ENCODE measurements around the gene CES2.
"Not testable (repeated sequence)": the region's sequence is repeated elsewhere in the genome, so short reads cannot be mapped to it uniquely, and the experiment has no call there.

CES2 gene

DNA sequence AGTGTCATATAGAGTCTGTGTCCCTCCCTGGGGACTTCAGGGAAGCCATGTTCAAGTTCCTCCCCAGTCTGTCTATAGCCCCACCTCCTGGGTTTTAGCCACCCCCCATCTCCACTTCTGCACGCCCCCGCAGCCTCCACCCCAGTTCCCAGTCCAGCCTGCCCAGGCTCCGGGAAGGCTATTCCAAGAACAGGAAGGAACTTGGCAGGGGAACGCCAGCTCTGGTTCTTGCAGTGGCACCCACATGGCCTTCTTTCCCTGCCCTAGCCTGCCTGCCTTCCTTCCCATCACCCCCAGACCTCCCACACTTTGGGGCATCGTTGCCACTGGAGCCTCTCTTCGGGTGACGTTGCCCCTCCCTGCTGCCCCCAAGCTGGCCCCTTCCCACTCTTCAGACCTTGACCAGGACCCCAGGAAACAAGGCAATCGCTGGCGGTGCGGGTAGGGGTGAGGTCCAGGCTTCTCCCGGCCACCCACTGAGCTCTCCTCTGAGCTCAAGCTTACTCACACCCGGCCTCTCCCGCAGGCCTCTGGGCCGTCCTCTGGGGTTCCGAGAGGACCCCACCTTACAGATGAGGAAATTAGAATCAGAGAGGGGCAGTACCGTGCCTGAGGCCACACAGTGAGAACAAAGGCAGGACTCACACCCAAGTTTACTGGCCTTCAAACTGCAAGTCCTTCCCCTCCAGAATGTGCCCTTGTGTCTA, 43.8 kb downstream of the CES2 start:
- no peak for DNase-seq (ENCODE audit: low read depth in 3 of 3)

DNA sequence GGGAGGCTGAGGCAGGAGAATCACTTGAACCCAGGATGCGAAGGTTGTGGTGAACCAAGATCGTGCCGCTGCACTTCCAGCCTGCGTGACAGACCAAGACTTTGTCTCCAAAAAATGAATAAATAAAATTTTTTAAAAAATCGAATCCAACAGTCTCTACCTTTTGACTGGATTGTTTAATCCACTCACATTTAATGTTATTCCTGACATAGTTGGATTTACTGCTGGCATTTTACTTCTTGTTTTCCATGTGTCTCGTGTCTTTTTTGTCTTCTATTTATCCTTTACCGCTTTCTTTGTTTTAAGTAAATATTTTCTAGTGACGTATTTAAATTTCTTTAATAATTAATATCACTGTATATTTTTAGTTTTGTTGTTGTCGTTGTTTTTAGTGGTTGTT, 47.7 kb downstream of the CES2 start:
- DNase-seq (ENCODE audit: low read depth in 3 of 3): no peak

DNA sequence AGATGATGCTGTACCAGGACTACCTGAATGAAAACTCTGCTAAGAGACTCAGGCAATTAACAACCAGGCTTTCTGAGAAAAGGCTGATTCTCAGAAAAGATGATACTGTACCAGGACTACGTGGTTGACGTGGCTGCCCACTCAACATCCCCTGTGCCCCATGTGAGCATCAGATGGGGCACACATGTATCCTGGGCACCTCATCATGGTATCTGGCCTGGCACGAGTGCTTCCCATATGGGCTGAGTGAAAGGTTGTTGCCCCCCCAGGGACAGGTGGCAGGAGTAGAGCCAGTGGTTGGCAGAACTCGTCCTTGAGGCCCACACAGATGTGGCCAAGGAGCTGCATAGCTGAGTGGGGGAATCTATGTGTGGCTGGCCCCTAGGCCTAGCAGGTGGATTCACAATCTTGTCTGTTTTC, 49.6 kb downstream of the CES2 start:
- DNase-seq (ENCODE audit: low read depth in 3 of 3): peak; percentile 29 to 73 (median 48)

DNA sequence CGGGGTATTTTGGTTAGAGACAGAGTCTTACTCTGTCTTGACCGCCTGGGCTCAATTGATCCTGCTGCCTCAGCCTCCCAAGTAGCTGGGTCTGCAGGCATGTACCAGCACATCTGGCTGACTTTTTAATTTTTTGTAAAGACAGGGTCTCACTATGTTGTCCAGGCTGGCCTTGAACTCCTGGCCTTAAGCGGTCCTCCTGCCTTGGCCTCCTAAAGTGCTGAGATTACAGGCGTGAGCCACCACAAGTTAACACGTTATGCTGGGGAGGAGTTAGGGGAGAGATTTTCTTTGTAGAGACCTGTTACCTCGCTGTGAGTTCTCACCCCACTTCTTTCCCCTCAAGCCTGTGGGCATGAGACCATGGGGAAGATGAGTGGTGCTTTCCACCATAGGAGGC, 51.2 kb downstream of the CES2 start:
- no peak for DNase-seq (ENCODE audit: low read depth in 3 of 3)

DNA sequence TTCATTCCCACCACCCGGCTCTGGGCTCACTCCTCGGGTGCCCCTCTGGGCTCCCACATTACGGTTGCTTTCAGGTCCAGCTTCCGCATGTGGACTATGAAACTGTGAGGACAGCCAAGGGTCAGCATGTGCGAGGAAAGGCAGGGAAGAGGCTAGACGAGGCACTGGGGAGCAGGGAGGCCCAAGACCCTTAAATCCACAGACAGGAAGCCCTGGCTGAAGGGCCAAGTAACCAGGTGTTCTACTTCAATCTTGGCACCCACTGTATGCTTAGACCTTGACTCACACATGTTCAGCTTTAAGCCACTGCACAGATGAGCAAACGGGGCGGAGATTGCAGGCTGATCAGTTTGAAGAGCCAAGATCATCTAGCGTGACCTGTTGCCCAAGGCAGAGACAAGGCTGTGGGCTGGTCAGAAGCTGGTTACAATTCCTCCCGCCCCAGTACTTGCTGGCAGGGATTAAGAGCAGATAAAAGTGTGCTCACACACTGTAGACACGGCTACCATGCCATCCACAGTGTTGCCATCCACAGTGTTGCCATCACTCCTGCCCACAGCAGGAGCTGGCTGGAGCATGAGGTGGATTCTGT, 53.0 kb downstream of the CES2 start, which contains the start of gene CES4A:
Gene CES4A, plus strand, starts transcription at position 393 of the 592 bp plus-strand sequence. Its CDS starts 184 bp downstream, at position 577.
- DNase-seq (ENCODE audit: low read depth in 3 of 3): no peak

DNA sequence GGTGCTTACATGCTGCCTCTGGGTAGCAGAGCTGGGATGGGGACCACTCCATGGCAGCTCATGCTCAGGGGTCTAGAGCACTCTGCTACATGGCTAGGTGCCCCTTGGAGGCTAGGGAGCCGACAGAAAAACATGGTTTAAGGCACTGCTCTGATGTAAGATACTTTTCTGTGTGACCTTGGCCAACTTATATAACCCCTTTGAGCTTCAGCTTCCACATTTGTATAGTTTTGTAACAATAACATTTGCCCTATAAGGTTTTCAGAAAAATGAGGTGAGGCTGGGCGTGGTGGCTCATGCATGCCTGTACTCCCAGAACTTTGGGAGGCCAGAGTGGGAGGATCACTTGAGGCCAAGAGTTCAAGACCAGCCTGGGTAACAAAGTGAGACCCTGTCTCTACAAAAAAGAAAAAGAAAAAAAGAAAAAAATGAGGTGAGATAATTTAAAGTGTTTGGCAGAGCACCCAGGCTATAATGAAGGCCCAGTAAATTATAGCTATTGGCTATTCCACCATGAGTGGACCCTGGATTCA, 56.3 kb downstream of the CES2 start:
- DNase-seq (ENCODE audit: low read depth in 3 of 3): no peak

DNA sequence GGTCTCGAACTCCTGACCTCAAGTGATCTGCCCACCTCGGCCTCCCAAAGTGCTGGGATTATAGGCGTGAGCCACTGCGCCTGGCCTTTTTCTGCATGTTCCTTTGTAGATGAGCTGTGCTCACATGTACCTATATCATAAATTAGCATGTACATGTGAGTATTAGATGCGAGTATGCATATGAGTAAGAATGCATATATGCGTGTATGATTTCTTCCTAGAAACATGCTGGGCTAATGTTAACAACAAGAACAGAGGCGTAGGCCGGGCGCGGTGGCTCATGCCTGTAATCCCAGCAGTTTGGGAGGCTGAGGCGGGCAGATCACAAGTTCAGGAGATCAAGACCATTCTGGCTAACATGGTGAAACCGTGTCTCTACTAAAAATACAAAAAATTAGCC, 58.2 kb downstream of the CES2 start:
- DNase-seq (ENCODE audit: low read depth in 3 of 3): not testable (repeated sequence)

Measured in stimulated activated CD4-positive, alpha-beta T cell treated with anti-CD3 and anti-CD28 coated beads, TNF-alpha, amount 100 ng/mL, for 24 hours (primary cell).